ENCODE results near the gene CIAO2A. TPM values are rescaled to one million over a fixed set of nuclear protein-coding genes. Genes with fewer than 3 reads are reported as not detected.
"Not testable (repeated sequence)": the region's sequence is repeated elsewhere in the genome, so short reads cannot be mapped to it uniquely, and the experiment has no call there.

CIAO2A gene
- total RNA-seq, 1 donor from 2014 or later = 33.8 TPM

DNA sequence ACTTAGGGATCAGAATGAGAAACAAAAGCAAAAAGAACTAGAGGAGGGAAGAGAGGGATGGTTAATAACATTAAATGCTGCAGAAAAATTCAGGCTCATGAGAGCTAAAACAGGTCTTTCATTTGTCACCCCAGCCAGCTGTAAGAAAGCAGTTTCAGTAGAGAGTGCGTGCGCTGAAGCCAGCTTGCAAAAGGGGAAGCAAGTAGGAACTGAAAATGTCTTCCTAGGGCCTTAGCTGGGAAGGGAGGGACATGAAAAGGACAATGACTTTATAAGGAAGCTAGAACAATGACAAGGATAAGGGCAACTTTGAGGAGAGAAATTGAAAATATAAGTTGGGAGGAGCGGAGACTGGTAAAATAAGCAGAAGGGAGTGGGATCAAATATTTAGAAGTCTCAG, 3.1 kb downstream of the CIAO2A start:
- Mint-ChIP-seq H3K4me3 (ENCODE audit: unreplicated experiment) (no peak overlapping the region), H3K9me3 (ENCODE audit: unreplicated experiment) (no peaks in the 10 kb centered on the region), H3K27me3 (ENCODE audit: unreplicated experiment) (no peaks in the 10 kb centered on the region), H3K27ac (ENCODE audit: unreplicated experiment) (no peak overlapping the region), H3K36me3 (ENCODE audit: unreplicated experiment) (peaks cover 14% of the 10 kb centered on the region), H3K4me1 (ENCODE audit: unreplicated experiment) (peaks cover 33% of the 10 kb centered on the region)
- TF ChIP-seq, protein P1, sequence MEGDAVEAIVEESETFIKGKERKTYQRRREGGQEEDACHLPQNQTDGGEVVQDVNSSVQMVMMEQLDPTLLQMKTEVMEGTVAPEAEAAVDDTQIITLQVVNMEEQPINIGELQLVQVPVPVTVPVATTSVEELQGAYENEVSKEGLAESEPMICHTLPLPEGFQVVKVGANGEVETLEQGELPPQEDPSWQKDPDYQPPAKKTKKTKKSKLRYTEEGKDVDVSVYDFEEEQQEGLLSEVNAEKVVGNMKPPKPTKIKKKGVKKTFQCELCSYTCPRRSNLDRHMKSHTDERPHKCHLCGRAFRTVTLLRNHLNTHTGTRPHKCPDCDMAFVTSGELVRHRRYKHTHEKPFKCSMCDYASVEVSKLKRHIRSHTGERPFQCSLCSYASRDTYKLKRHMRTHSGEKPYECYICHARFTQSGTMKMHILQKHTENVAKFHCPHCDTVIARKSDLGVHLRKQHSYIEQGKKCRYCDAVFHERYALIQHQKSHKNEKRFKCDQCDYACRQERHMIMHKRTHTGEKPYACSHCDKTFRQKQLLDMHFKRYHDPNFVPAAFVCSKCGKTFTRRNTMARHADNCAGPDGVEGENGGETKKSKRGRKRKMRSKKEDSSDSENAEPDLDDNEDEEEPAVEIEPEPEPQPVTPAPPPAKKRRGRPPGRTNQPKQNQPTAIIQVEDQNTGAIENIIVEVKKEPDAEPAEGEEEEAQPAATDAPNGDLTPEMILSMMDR (IDR thresholded peaks at IDR 0.05) = no peak
- no peak for DNase-seq (ENCODE audit: extremely low spot score, unreplicated experiment)

DNA sequence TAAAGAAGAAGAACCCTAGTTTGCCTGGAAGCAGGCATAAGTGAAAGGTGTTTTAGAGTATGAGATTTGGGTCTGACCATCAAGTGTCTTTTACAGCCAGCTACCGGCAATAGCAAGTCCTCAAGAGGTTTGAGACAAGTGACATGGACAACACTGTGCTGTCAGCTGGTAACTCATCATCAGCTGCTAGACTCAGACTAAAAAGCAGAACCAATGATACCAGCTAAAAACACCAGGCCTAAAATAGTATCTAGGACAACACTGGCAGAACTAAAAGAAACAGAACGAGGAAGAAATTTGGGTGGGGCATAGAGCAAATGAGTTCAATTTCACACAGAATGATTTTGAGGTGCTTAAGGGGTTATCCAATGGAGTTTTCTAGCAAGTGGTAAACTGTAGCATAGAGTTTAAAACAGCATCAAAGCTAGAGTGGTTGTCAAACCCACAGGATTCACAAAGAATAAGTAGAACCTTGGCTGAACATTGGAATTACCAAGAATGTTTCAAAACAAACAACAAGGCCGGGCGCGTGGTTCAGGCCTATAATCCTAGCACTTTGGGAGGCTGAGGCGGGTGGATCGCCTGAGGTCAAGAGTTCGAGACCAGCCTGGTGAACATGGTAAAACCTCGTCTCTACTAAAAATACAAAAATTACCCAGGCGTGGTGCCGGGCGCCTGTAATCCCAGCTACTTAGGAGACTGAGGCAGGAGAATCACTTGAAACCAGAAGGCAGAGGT, 3.9 kb downstream of the CIAO2A start:
- H3K27me3 Mint-ChIP-seq (ENCODE audit: unreplicated experiment) = no peaks in the 10 kb centered on the region
- no peak overlapping the region for H3K4me3 Mint-ChIP-seq (ENCODE audit: unreplicated experiment)
- H3K9me3 Mint-ChIP-seq (ENCODE audit: unreplicated experiment) = no peaks in the 10 kb centered on the region
- TF ChIP-seq, protein P1 (IDR thresholded peaks at IDR 0.05) = no peak
- peaks cover 26% of the 10 kb centered on the region for H3K4me1 Mint-ChIP-seq (ENCODE audit: unreplicated experiment)
- no peak overlapping the region for H3K27ac Mint-ChIP-seq (ENCODE audit: unreplicated experiment)
- no peak for DNase-seq (ENCODE audit: extremely low spot score, unreplicated experiment)
- H3K36me3 Mint-ChIP-seq (ENCODE audit: unreplicated experiment) = peaks cover 14% of the 10 kb centered on the region

GRCh38 chr15:64082757-64083156, 10.9 kb downstream of the CIAO2A start:
- Mint-ChIP-seq H3K36me3 (ENCODE audit: unreplicated experiment) (peaks cover 16% of the 10 kb centered on the region), H3K27me3 (ENCODE audit: unreplicated experiment) (no peaks in the 10 kb centered on the region), H3K4me3 (ENCODE audit: unreplicated experiment) (no peak overlapping the region), H3K4me1 (ENCODE audit: unreplicated experiment) (no peaks in the 10 kb centered on the region), H3K9me3 (ENCODE audit: unreplicated experiment) (no peaks in the 10 kb centered on the region), H3K27ac (ENCODE audit: unreplicated experiment) (no peak overlapping the region)
- no peak for DNase-seq (ENCODE audit: extremely low spot score, unreplicated experiment)
- TF ChIP-seq, protein P1 (IDR thresholded peaks at IDR 0.05) = no peak

DNA sequence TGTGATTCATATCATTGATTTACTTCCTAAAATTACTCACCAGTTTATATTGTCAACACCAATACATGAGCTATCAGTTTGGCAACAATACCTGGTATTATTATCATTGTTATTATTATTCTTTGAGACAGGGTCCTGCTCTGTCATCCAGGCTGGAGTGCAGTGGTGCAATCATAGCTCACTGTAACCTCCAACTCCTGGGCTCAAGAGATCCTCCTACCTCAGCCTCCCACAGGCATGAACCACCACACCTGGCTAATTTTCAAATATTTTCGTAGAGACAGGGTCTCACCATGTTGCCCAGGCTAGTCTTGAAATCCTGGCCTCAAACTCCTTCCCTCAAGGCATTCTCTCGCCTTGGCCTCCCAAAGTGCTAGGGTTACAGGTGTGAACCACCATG, 20.1 kb downstream of the CIAO2A start:
- peaks cover 18% of the 10 kb centered on the region for H3K36me3 Mint-ChIP-seq (ENCODE audit: unreplicated experiment)
- H3K27me3 Mint-ChIP-seq (ENCODE audit: unreplicated experiment); H3K9me3 Mint-ChIP-seq (ENCODE audit: unreplicated experiment); H3K27ac Mint-ChIP-seq (ENCODE audit: unreplicated experiment); DNase-seq (ENCODE audit: extremely low spot score, unreplicated experiment); H3K4me3 Mint-ChIP-seq (ENCODE audit: unreplicated experiment): not testable (repeated sequence)
- H3K4me1 Mint-ChIP-seq (ENCODE audit: unreplicated experiment) = peaks cover 23% of the 10 kb centered on the region

DNA sequence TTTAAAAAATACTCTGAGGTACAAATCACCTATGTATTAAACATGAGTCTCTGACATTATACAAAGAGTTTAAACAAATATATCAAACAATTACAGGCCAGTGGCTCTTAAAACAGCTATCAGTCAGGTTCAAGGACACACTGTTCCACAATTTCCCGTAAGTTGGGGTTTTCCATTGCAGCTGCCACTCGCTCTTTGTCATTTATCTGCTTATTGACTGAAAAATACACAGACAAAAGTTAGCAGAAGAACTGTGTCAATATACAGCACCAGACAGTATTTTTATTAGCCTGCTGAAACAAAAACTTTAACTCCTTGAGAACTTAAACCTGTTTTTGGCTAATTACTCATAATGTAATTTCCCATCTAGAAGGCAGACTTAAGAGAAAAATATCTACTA, 20.8 kb downstream of the CIAO2A start:
- H3K36me3 Mint-ChIP-seq (ENCODE audit: unreplicated experiment) = peaks cover 18% of the 10 kb centered on the region
- H3K9me3 Mint-ChIP-seq (ENCODE audit: unreplicated experiment) = no peaks in the 10 kb centered on the region
- DNase-seq (ENCODE audit: extremely low spot score, unreplicated experiment) = no peak
- H3K4me3 Mint-ChIP-seq (ENCODE audit: unreplicated experiment) = no peak overlapping the region
- H3K27me3 Mint-ChIP-seq (ENCODE audit: unreplicated experiment) = no peaks in the 10 kb centered on the region
- peak overlapping the region; percentile 86 for H3K27ac Mint-ChIP-seq (ENCODE audit: unreplicated experiment)
- H3K4me1 Mint-ChIP-seq (ENCODE audit: unreplicated experiment) = peaks cover 23% of the 10 kb centered on the region
- TF ChIP-seq, protein P1 (IDR thresholded peaks at IDR 0.05) = no peak

Data from osteocyte (in vitro differentiated cells).